GM23248 (cell line): ENCODE results near the gene STK40. TPM values are rescaled to one million over a fixed set of nuclear protein-coding genes. Genes with fewer than 3 reads are reported as not detected.

Experiments
- DNase-seq: peaks from one replicate; pipeline ENCODE4 v3.0.0-alpha.2; 2015
- H2AFZ ChIP-seq: fragments of 200-600 bp; sonication (generic); 2 replicates; pipeline ENCODE4 v1.6.1; 2016; ENCODE audit warnings: antibody characterized with exemption
- H3F3A ChIP-seq: fragments of 200-600 bp; sonication (generic); 2 replicates; pipeline ENCODE4 v1.6.1; 2016; ENCODE audit warnings: mild to moderate bottlenecking, antibody characterized with exemption, mixed run types; ENCODE audit not compliant: insufficient read depth
- H3K27ac ChIP-seq: fragments of 200-600 bp; sonication (generic); 2 replicates; pipeline ENCODE4 v1.5.1; 2016; ENCODE audit warnings: mild to moderate bottlenecking
- H3K27me3 ChIP-seq: fragments of 200-600 bp; sonication (generic); replicated peaks from 2 replicates; pipeline ENCODE4 v1.6.1; 2016; ENCODE audit warnings: mild to moderate bottlenecking; ENCODE audit not compliant: insufficient read depth
- H3K36me3 ChIP-seq: fragments of 200-600 bp; sonication (generic); 2 replicates; pipeline ENCODE4 v1.6.1; 2016; ENCODE audit warnings: low read depth, mild to moderate bottlenecking
- H3K4me1 ChIP-seq: fragments of 200-600 bp; sonication (generic); 2 replicates; pipeline ENCODE4 v1.6.1; 2016; ENCODE audit warnings: mild to moderate bottlenecking; ENCODE audit not compliant: insufficient read depth
- H3K4me2 ChIP-seq: fragments of 200-600 bp; sonication (generic); one replicate; pipeline ENCODE4 v1.6.1; 2016; ENCODE audit warnings: mild to moderate bottlenecking; ENCODE audit not compliant: unreplicated experiment
- H3K4me3 ChIP-seq: fragments of 200-600 bp; sonication (generic); 2 replicates; pipeline ENCODE4 v1.5.1; 2016; ENCODE audit warnings: mild to moderate bottlenecking
- H3K79me2 ChIP-seq: fragments of 200-600 bp; sonication (generic); 2 replicates; pipeline ENCODE4 v1.6.1; 2016; ENCODE audit warnings: mild to moderate bottlenecking; ENCODE audit not compliant: insufficient read depth
- H3K9ac ChIP-seq: fragments of 200-600 bp; sonication (generic); 2 replicates; pipeline ENCODE4 v1.6.1; 2016; ENCODE audit warnings: mild to moderate bottlenecking
- H3K9me2 ChIP-seq: fragments of 200-600 bp; sonication (generic); 2 replicates; pipeline ENCODE4 v1.6.1; 2016; ENCODE audit warnings: mixed run types, mild to moderate bottlenecking, moderate library complexity; ENCODE audit not compliant: insufficient read depth
- H3K9me3 ChIP-seq: fragments of 200-600 bp; sonication (generic); one replicate; pipeline ENCODE4 v1.6.1; 2017; ENCODE audit warnings: low read depth
- H4K20me1 ChIP-seq: fragments of 200-600 bp; sonication (generic); 2 replicates; pipeline ENCODE4 v1.6.0; 2016; ENCODE audit not compliant: insufficient read depth
- EZH2 ChIP-seq: fragments of 200-600 bp; sonication (generic); IDR thresholded peaks from 2 replicates; pipeline ENCODE4 v1.6.1; 2018; ENCODE audit warnings: antibody characterized with exemption, mild to moderate bottlenecking; ENCODE audit not compliant: insufficient read depth, poor library complexity, severe bottlenecking
- EZH2phosphoT487 ChIP-seq: fragments of 200-600 bp; sonication (generic); IDR thresholded peaks from 2 replicates; pipeline ENCODE4 v1.6.1; 2018; ENCODE audit warnings: antibody characterized with exemption, moderate library complexity, mild to moderate bottlenecking, low read depth; ENCODE audit not compliant: insufficient read depth
- WGBS, 2 experiments: methylation state at CpG; one replicate each; pipeline ENCODE4 v1.1.6; 2015 to 2017; ENCODE audit warnings: low lambda C conversion rate in 2 of 2, low coverage in 1 of 2; ENCODE audit errors: missing lambda C conversion rate in 2 of 2; 5-methylcytosine and 5-hydroxymethylcytosine counted together
- in situ Hi-C: fragments of 300-500 bp; cut with MboI; formaldehyde crosslinking; loops from 2 replicates; pipeline ENCODE4 v1.15.0; 2020
- polyA plus RNA-seq: library from polyadenylated mRNA; unstranded; fragments of >200 nt; fragmentation: Nextera tagmentation; extraction: Ambion mirVana; gene quantifications from 2 replicates; pipeline ENCODE4 v1.2.1, GENCODE V29; 2016
- total RNA-seq: library from RNA; depleted of rRNA; stranded (reverse); fragments of >200 nt; shearing (Covaris generic); gene quantifications from 2 replicates; pipeline ENCODE4 v1.2.3, GENCODE V29; 2014

The STK40 gene
- total and polyA plus RNA-seq, 2 experiments from 2014 or later: 11.1 to 16.2 TPM

- in situ Hi-C loops: no loop called here
Observed at GRCh38 chr1:36341626-36342320, 44.0 kb downstream of the STK40 start.

GRCh38 chr1:36339615-36340014 lies 46.1 kb downstream of the STK40 start:
- Histone ChIP-seq H3K4me2 (no peak overlapping the region), H3K27ac (no peak overlapping the region), H2AFZ (no peak overlapping the region), H3K9me3 (no peaks in the 10 kb centered on the region), H3K27me3 (no peaks in the 10 kb centered on the region), H3K4me1 (peaks cover 12% of the 10 kb centered on the region), H3K36me3 (no peaks in the 10 kb centered on the region), H3K9ac (no peak overlapping the region), H3F3A (peaks cover 7% of the 10 kb centered on the region), H3K9me2 (no peaks in the 10 kb centered on the region), H3K4me3 (no peak overlapping the region), H4K20me1 (no peaks in the 10 kb centered on the region), H3K79me2 (no peaks in the 10 kb centered on the region)
- TF ChIP-seq EZH2 (no peak), EZH2phosphoT487 (no peak)
- no peak for DNase-seq
- WGBS, 2 experiments: 86 to 90% methylated on average over 9 of the region's 9 CpGs
- in situ Hi-C loops: no loop called here

More at GRCh38 chr1:36341626-36342320, 44.0 kb downstream of the STK40 start:
- Histone ChIP-seq H4K20me1 (no peaks in the 10 kb centered on the region), H3K27me3 (no peaks in the 10 kb centered on the region), H3K4me3 (no peak overlapping the region), H3K36me3 (no peaks in the 10 kb centered on the region; the same call in 1 of the 2 replicates), H3K4me1 (peaks cover 12% of the 10 kb centered on the region), H3K4me2 (no peak overlapping the region), H2AFZ (no peak overlapping the region), H3K9ac (no peak overlapping the region), H3K9me3 (no peaks in the 10 kb centered on the region), H3K9me2 (no peaks in the 10 kb centered on the region), H3K79me2 (no peaks in the 10 kb centered on the region), H3K27ac (no peak overlapping the region), H3F3A (peaks cover 7% of the 10 kb centered on the region)
- WGBS, 2 experiments: 79 to 80% methylated on average over 29 to 34 of the region's 34 CpGs
- DNase-seq: no peak
- TF ChIP-seq EZH2phosphoT487 (no peak), EZH2 (no peak)

- DNase-seq: no peak
- peaks cover 7% of the 10 kb centered on the region for H3F3A ChIP-seq
- H3K79me2 ChIP-seq: no peaks in the 10 kb centered on the region
- H3K27ac ChIP-seq: no peak overlapping the region
- no peak overlapping the region for H3K9ac ChIP-seq
- no peaks in the 10 kb centered on the region for H3K36me3 ChIP-seq
- no peaks in the 10 kb centered on the region for H3K27me3 ChIP-seq
- H3K9me2 ChIP-seq: no peaks in the 10 kb centered on the region
- no peak overlapping the region for H3K4me3 ChIP-seq
- in situ Hi-C loops: no loop called here
- no peaks in the 10 kb centered on the region for H3K9me3 ChIP-seq
- no peaks in the 10 kb centered on the region for H4K20me1 ChIP-seq
- H3K4me1 ChIP-seq: peaks cover 12% of the 10 kb centered on the region
- no peak for TF ChIP-seq EZH2phosphoT487
- TF ChIP-seq EZH2: no peak
- 89 to 90% methylated on average over 7 of the region's 7 CpGs for WGBS, 2 experiments
- no peak overlapping the region for H3K4me2 ChIP-seq
- no peak overlapping the region for H2AFZ ChIP-seq
Observed at GRCh38 chr1:36339215-36339614, 46.5 kb downstream of the STK40 start.

- WGBS, 2 experiments: 97 to 99% methylated on average over 6 of the region's 6 CpGs
- in situ Hi-C loops: no loop called here
- H2AFZ ChIP-seq: no peak overlapping the region
Observed at GRCh38 chr1:36337830-36338229, 47.9 kb downstream of the STK40 start.

More at GRCh38 chr1:36337830-36338229, 47.9 kb downstream of the STK40 start:
- H3K27ac ChIP-seq: no peak overlapping the region
- H3K27me3 ChIP-seq: no peaks in the 10 kb centered on the region
- no peaks in the 10 kb centered on the region for H4K20me1 ChIP-seq
- no peaks in the 10 kb centered on the region for H3K36me3 ChIP-seq
- no peaks in the 10 kb centered on the region for H3K9me2 ChIP-seq
- no peak for TF ChIP-seq EZH2phosphoT487
- TF ChIP-seq EZH2: no peak
- H3K9ac ChIP-seq: no peak overlapping the region
- peaks cover 2% of the 10 kb centered on the region; the same call in 1 of the 2 replicates for H3K4me1 ChIP-seq
- H3K4me3 ChIP-seq: no peak overlapping the region
- H3F3A ChIP-seq: no peaks in the 10 kb centered on the region
- H3K9me3 ChIP-seq: no peaks in the 10 kb centered on the region
- no peak for DNase-seq
- H3K4me2 ChIP-seq: no peak overlapping the region
- no peaks in the 10 kb centered on the region for H3K79me2 ChIP-seq
